CD4-positive, alpha-beta T cell treated with Interleukin-12 subunit alpha and Interleukin-12 subunit beta, for 1 hour (primary cell): ENCODE data around the gene ARHGAP26.

Experiments used
- DNase-seq: peaks from one replicate; pipeline ENCODE4 v3.0.0-alpha.2; 2020

Gene ARHGAP26

DNA sequence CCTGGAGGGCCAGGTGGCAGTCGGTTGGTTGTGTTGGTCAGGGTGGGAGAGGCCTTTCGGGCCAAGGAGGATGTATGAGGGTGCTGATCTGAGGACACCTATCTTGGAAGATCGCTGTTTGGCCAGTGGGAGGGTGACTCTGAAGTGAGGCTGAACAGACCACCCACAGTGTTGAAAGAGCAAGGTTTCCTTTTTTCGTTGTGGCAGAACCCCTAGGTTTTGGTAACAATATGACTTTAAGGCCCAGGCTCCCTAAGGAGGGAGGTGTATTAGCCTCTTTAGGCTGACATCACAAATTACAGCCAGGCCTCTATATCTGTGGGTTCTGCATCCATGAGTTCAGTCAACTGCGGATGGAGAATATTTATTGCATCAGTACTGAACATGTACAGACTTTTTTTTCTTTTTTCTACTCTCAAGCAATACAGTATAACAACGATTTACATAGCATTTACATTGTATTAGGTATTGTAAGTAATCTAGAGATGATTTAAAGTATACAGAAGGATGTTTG lies 86.1 kb downstream of the ARHGAP26 start:
- DNase-seq: no peak

DNA sequence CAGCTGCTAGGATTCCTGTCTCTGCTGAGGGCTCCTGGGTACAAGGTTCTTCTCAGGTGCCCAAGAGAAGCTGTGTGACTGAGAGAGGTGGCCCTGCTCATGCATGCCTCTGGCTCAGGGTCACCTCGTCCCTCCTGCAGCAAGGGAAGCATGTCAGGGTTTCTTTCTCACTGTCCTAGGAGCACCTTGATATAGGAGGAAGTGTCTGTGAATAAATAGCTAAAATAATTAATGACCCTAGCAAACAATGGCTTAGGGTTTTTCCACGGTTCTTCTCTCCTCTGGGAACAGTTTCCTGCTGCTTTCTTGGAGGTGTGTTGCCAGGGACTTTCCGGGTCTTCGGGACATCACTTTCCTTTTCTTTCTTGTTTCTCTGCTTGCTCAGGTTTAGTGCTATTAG lies 87.2 kb downstream of the ARHGAP26 start:
- no peak for DNase-seq

DNA sequence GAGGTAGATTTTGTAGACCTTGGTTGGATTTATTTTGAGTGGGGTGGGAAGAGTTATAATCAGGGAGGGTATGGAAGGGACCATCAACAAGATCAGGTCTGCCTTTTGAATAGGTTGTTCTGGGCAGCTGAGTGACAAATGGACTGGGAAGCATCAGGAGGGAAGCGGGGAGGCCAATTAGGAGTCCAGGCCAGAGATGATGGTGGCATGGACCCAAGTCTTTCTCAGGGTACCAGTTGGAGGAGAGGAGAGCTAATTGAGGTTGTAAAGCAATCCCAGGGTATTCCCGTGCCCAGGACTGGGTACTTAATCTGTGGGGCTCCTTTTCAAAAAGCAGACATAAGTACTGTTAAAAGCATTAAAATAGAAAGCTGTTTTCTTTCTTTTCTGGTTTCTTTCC lies 88.9 kb downstream of the ARHGAP26 start:
- DNase-seq: no peak

DNA sequence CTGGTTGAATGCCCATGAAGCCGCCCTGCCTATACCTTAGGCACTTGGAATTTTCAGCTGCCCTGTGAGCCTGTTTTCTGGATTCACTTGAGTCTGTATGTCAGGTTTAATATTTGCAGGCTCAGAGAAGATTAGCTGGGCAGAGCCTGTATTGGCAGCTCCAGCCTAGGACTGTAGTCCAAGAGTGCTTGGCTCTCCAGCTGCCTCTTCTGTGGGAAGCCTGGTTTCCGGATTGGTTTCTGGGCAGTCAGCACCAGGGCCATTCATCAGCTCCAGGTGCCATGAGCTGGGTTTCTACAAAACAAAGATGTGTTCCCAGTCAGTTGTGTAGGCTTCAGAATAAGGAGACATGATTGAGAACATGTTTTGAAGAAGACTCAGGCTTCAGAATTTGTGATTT lies 90.1 kb downstream of the ARHGAP26 start:
- DNase-seq: no peak

DNA sequence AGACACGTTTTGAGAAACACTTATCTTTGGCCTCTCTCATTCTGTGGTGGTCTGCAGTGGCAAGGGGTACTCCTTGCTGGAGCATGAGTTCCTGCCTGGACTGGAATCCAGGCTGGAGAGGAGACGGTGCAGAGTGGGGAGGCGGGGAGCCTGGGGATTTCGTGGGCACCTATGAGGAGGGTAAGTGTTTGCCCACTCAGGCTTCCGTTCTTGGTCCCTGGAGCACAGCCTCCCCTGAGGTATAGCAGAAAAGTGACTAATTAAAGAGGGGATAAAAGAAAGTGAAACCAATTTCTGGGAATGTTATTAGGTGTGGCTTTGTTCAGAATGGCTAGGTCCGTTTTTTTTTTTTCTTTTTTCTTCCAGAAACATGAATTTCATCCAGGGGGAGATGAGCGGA lies 90.8 kb downstream of the ARHGAP26 start:
- DNase-seq: no peak

DNA sequence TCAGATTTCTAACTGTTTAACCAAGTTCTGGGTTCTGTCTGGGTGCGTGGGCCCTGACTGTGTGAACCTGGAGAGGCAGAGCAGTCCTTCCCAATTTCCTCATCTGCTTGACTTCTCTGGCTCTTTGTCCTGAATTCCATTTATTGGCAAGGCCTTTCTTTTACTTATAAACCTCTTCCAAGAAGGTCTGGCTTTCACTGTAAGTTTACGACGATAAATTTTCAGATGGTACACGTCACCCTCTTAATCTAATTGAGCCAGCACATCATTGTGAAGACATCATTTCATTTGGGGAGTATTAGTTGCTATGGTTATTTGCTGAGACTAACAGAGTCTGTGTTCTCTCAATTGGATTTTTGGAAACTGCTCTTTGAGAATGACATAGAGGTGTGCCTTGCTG lies 92.4 kb downstream of the ARHGAP26 start:
- no peak for DNase-seq

DNA sequence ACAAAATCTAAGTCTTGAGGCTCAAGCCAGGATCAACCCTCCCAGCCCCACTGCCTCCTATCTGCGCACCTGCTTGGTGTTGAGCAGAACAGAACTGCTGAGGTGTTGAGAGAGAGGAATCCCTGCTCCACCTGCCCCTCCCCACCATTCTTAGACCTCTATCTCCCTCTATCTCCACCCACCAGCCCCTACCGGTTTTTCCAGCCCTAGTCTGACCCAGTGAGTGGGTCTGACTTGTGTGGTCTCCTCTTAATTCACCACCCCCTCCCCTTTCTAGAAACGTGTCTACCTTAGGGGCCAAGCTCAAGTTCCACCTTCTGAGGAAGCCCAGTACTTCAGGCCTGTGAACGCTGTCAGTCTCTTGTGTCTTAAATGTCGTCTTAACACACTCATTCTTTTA lies 93.7 kb downstream of the ARHGAP26 start:
- no peak for DNase-seq

DNA sequence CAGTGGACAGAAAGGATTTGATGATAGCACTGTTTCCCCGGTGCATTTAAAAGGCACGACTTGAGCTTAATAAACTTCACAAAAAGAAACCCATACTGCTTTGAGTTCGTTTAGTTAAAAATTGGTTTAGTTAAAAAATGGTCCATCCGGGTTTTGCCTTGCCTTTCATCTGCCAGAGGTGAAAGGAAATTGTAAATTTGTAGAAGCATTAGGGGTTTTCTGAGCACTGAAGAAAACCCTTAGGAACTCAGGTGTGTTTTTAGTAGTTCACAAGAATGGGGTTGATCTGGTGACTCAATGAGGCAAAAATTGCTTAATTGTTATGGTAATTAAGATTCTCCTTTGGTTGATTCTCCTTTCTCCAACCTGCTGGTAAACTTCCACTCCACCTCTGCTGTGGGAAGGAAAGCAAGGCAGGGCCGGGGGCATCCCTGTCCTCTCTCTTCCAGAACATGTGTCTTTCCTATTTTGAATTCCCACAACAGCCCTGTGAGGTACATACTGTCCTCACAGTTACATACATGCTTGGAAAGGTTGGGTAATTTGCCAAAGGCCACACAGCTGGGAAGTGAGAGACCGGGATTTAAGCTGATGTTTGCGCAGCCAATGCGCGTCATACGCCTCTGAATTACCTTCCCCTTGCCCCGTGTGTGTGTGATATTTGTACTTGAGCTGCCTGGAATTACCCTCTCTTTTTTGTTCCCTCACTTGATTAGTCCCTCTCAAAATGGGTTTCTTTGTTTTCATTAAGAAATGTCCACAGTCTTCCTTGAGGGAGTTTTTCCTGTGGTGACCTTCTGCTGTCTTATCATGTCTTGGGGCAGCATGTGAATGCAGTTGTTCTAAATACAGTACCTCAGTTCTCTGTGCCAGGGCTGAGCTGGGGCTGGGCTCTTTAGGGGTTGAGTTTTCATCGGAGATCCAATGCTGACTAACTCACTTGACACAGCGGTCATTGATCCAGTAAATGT lies 94.4 kb downstream of the ARHGAP26 start:
- no peak for DNase-seq

DNA sequence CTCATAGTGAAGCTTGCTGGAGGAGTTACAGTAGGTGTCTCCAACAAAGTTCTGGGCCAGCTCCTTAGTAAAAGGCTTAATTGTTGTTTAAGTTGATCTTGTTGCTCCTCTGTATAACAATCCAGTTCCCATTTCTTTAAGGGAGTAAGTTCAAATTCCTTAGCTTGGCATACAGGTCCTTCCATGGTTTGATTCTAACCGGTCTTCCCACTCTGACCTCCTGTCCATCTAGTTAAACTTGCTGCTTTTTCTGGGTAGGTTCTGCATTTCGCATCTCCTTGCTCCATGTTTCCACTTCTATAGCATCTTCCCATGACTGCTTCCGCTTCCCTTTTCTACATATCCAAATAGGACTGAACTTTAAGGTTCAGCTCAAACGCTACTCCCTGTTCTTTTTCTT lies 95.5 kb downstream of the ARHGAP26 start:
- DNase-seq: no peak

DNA sequence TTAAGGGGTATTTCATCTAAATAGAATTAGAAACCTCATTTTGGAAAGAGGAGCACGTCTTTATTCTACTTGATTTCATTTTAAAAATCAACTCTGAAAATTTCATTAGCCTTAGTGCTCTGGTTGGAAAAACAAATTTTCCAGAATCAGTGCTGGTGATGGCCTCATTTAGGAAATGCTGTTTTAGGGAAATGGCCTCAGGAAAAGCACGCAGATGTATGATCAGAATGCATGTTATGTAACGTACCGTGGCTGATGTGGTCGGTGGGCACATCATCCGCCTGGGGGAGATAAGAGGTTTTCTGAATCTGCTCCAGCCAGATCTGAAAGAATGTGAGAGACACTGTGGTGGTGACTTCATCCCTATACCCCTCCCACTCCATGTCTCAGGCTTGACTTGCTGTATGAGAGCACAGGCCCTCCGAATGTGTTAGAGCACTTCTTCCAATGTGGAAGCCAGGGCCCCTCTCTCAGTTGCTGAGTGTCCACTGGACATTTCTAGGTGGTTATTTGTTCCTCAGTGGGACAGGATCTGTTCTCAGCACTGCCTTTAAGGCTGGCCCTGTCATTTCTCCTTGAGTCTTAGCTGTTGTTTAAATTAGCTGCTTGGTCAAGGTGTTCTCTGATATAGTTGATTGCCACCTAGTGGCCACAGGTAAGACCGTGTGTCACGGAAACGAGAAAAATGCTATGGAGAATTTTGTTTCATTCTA lies 96.5 kb downstream of the ARHGAP26 start:
- peak; percentile 70 for DNase-seq

DNA sequence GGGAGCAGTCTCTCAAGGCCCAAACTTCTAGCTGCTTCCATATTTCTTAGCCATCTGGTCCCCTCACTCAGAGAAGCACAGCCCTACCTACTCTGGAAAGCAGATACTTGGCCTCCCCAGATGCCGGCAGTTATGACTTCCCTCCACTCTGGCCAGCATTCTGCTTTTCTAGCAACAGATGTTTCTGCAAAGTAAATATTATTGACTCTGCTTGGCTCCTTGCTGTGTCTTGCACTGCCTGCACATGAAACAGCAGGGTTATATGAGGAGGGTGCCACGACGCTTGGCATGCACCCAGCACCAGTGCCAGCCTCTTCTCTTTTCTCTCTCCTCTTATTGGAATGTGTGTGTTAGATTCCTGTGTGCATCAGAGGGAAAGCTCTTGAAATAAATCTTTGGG lies 99.7 kb downstream of the ARHGAP26 start:
- DNase-seq: no peak

DNA sequence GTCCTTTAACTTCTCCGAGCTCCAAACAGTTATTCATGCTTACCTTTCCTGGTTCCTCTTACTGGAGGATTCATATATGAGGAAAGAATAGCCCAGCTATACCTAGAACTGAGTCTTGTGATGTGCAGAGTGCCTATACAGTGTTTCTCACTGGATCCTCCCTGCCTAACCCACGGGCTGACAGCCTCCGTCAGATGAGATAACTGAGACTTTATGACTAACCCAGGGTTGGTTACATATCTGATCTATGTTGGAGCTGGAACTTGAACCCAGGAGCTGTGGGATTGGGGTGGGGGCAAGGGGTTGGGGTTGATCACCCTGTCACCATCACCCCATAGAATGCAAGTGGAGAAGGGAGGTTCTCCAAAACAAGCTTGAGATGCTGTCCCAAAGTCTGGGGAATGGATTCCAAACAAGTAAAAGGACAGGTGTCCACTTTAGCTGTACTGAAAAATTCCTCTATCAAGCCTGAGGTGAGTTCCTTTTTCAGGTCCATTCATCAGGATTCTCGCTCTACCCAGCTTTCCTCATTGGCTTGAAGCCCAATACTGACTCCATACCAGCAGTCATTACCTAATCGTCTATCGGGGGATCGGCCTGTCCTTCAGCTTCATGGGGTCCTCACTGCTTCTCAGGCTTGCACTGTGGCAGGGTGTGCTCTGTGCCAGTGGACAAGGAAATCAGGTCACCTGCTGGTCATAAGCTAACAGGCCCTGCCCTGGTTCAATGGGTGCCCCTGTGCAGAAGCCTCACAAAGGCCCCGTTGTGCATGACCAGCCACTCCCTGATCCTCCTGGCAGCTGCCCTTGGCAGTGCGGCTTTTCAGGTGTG lies 100.6 kb downstream of the ARHGAP26 start:
- DNase-seq: no peak

DNA sequence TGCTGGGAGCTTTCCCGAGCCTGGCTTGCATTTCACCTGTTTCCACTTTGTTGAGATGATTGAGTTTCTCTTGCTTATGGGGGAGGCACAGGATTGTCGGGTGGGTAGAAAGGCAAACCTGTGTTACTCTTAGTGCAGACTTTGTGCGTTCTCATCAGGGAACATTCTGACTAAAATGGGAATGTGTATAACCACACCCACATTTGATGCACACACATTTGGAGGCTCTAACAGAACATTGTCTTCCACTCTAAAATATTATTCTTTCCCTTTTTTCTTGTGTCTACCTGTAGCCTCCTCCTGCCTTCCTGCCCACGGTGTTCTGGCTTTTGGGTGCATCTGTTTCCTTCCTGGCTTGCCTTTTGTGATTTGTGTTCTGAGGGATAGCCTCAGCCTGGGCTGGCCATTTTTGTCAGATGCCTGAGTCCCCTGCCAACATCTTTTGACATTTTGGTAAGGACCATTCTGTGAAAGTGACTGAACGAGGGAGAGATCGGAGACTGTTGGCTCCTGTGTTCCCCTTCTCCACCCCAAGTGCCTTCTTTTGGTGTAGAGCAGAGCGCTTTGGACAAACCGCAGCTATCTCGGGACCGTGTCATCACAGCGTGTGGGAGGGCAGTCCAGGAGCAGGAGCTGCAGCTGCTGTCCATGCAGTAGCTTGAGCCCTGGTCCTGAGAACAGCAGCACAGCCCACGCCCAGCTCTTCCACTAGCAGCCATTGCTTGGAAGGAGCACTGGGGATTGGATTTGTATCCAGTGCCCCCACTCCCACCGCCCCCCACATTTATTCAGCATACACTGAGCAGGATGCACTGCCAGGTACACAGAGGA lies 101.4 kb downstream of the ARHGAP26 start:
- no peak for DNase-seq

DNA sequence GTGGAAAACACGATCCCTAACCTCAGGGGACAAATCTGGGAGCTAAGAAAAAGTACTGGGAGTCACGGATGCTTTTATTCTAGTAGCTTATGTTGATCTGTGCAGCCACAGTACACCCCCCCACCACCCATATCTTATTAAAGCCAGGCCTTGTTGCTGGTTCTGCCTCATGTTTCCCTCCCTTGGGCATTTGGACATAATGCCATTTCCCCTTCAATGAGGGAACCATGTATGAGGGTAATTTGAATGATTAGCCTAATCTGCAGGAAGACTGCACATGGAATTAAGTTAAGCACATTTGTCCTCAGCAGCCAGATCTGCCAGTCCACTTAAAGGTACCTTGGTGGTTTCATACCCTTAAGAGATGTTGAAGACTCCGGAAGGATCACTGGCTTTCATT lies 102.0 kb downstream of the ARHGAP26 start:
- no peak for DNase-seq

DNA sequence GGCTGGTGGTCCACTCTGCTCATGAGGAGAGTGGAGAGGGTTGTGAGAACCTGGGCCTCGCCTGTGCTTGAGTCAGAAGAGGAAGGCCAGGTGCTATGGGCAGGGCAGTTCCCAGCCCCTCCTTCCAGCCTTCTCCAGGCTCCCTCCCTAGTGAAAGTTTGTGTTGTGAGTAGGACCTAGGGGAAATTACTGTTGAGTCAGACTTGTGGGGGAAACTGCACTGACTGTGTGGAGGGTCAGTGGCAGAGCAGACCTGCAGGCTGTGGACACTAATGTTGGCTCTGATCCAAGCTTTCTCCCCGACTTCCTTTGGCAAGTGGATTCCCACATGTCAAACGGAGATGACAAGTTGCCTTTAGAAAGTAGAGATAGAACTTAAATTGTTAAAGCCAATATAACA lies 102.6 kb downstream of the ARHGAP26 start:
- no peak for DNase-seq

DNA sequence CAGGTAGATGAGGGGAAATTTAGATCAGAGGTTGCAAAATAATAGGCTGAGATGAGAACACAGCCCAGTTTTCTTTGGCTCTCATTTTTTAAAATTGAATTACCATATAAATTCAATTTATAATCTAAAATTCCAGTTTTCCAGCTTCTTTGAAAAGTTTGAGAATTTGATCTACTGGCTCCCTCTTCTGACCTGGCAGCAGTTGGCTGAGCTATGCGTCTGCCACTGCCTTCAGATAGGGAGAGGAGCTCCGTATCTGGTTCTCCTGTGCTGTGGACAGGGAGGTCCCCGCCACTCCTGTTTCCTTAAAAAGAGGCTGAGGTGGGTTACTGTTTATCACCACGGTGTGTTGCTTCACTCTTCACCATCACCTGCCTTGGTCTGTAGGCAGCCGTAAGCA lies 103.7 kb downstream of the ARHGAP26 start:
- no peak for DNase-seq

DNA sequence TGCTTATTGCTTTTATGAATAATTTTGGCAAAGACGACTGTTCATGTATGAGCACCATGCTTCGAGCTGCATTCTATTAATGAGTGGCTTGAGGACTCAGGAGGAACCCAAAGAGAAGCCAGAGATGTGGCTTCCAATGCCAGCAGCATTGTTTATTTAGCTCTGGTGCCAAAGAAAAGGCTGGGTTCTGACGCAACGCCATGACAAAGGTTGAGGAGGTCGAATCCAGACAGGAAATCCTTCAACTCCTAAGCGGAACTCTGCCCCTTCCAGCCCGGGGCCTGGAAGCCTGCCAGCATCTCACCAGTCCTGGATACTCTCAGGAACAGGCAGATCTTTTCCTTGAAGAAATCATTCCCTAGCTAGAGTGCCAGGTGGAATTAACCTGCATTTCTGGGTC lies 104.4 kb downstream of the ARHGAP26 start:
- no peak for DNase-seq

DNA sequence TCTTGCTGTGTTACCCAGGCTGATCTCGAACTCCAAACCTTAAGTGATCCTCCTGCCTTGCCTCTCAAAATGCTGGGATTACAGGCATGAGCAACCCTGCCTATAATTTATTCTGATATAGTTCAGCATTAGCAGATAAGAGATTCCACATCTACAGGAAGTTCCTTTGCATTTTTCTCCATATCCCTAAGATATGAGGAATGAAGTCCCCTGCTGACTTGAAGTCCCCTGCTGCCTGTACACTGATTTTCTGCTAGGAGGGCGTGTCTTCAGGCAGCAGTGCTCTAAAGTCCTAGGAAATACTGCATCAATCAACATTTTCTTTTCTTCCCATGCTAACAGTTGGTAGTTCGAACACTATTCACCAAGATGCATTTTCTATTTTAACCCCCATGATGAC lies 105.8 kb downstream of the ARHGAP26 start:
- no peak for DNase-seq

DNA sequence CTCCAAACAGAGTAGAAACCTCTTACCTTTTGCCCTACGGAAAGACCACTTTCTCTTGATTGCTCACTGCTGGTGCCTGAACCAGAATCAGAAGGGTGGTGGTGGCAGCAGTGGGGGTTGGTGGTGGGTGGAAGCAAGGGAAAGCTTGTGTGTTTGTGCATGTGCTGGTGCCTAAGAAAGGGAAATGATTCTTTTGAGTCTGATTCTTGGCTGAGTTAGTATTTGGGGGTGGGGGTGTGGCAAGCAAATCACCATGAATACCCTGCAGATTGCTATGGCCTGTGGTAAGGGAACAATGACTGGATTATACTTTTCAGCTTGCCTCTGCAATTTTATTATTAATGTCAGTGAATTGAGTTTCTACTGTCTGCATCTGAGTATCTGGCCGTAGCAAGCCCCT lies 106.6 kb downstream of the ARHGAP26 start:
- DNase-seq: no peak

DNA sequence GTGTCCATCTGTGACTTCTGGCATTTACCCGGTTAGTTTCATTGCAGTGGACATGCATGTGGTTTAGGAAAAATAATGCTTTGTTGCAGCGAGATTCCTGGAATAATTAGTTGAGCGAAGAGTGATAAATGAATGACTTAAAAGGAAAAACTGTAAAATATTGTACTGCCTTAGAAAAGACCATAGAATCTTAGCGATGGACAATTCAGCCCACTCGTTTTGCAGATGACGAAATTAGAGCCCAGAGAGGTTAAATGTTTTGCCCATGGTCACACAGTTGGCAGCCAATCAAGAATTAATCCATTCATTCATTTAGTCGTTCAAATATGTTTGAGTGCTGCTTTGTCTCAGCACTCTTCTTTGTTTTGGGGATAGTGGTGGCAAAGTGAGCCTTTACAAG lies 107.9 kb downstream of the ARHGAP26 start:
- no peak for DNase-seq

DNA sequence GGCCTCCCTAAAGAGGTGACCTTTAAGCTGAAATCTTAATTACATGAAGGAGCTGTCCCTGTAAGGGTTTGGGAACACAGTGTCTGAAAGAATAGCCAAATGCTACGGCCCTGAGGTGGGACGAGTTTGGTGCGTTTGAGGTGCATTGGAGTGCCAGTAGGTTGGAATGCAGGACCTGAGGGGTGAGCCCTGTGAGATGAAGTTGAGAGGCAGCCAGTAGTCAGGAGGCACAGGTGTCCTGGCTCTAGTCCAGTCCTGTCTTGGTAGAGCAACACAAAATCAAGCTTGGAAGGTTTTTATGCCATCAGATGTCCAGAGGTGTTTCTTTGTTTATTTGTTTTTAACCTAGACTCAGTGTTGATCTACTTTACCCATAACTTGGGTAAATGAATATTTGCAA lies 108.5 kb downstream of the ARHGAP26 start:
- DNase-seq: no peak

DNA sequence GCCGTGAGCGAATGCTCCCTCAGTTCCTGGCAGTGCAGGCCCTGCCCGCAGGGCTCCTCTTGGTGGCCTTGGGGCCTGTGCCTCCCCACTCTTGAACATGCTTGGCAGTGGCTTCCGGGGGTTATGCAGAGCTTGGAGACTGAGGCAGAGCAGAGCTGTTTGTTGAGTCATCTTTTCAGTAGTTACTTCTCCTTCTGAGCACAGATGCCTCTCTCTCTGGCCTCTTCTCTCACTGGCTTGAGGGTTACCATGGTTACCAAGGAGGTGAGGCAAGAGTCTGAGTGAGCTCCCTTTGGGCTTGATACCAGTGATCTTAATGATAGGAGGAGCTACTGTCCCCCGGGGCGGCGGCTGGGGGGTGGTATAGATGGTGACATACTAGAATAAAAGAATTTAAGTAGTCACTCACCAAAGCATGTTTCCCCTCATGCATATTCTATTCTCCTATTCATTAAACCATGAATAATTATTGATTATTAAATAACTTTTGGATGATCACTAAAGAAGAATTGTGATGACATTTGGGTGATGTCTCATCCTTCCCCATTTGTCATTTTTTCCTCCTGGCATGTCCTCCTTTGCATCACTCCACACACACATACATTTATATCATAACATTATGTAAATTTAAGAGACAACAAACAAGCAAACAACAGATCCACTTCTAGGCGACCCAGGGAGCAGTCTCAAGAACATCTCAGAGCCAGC lies 111.1 kb downstream of the ARHGAP26 start:
- DNase-seq: peak; percentile 12
